K562 (cell line): ENCODE data around the gene DDX23. TPM values are rescaled to one million over a fixed set of nuclear protein-coding genes. Genes with fewer than 3 reads are reported as not detected.

Experiments used
- HDAC2 ChIP-seq: fragments of 450-650 bp; IDR thresholded peaks from 2 replicates; pipeline ENCODE4 v1.6.1; 2016; ENCODE audit warnings: mild to moderate bottlenecking
- NR2C2 ChIP-seq, 2 experiments: fragments of 200-800 bp in 1 of 2; sonication (Bioruptor generic) in 1 of 2; sonication (generic) in 1 of 2; formaldehyde crosslinking in 1 of 2; IDR thresholded peaks; 2 replicates each; pipeline versions ENCODE4 v1.6.1 to v1.8.0; 2016 to 2022; ENCODE audit warnings: mild to moderate bottlenecking in 1 of 2, missing compliant biosample characterization in 1 of 2, missing genetic modification characterization in 1 of 2, missing genetic modification reagents in 1 of 2
- NUFIP1 ChIP-seq: fragments of 450-650 bp; IDR thresholded peaks from 2 replicates; pipeline ENCODE4 v1.6.1; 2018; ENCODE audit not compliant: partially characterized antibody
- PHB2 ChIP-seq: fragments of 450-650 bp; IDR thresholded peaks from 2 replicates; pipeline ENCODE4 v1.6.1; 2017; ENCODE audit warnings: low read depth
- TARDBP ChIP-seq: fragments of 450-650 bp; IDR thresholded peaks from 2 replicates; pipeline ENCODE4 v1.6.1; 2016
- ZBTB40 ChIP-seq, 2 experiments: fragments of 450-650 bp in 1 of 2; sonication (generic) in 1 of 2; formaldehyde crosslinking in 1 of 2; IDR thresholded peaks; 2 replicates each; pipeline versions ENCODE4 v1.7.1 to v1.9.0; 2016 to 2022; ENCODE audit warnings: inconsistent platforms in 1 of 2, mild to moderate bottlenecking in 1 of 2, missing genetic modification reagents in 1 of 2
- ZBTB7A ChIP-seq: IDR thresholded peaks from 2 replicates; pipeline ENCODE4 v1.6.1; 2011; ENCODE audit warnings: low read depth, mild to moderate bottlenecking, low read length, moderate library complexity, borderline replicate concordance; ENCODE audit not compliant: control insufficient read depth
- ZNF354B ChIP-seq: fragments of 250-450 bp; sonication (Bioruptor Pico); IDR thresholded peaks from 2 replicates; pipeline ENCODE4 v1.4.0; 2020
- polyA plus RNA-seq, 8 experiments: library from polyadenylated mRNA; depleted of rRNA in 4 of 8; stranded (reverse) in 5 of 8; unstranded in 3 of 8; fragments of >200 nt; fragmentation: Nextera tagmentation in 2 of 8; fragmentation: Illumina TruSeq in 1 of 8; extraction: Ambion mirVana in 2 of 8; extraction: Trizol in 1 of 8; gene quantifications; 2 replicates each; pipeline versions ENCODE4 v1.2.1 to v1.2.3, GENCODE V29; 2011 to 2014; ENCODE audit warnings: inconsistent platforms in 1 of 8, missing spikeins in 1 of 8
- total RNA-seq, 7 experiments: library from RNA; depleted of rRNA in 6 of 7; stranded (reverse); fragments of >200 nt in 6 of 7; fragmentation: Illumina TruSeq in 2 of 7; extraction: Trizol in 2 of 7; gene quantifications; 2 replicates each; pipeline versions ENCODE4 v1.2.1 to v1.2.3, GENCODE V29; 2011 to 2021; ENCODE audit warnings: low replicate concordance in 1 of 7
- TF ChIP-seq, protein P1 (sequence below), 2 experiments: IDR thresholded peaks; 2 replicates each; pipeline ENCODE4 v1.6.1; 2012; ENCODE audit warnings: improper control_type of control experiment in 2 of 2, low read depth in 2 of 2, low read length in 2 of 2, borderline replicate concordance in 1 of 2
- TF ChIP-seq, protein P2 (sequence below), 2 experiments: IDR thresholded peaks; 2 replicates each; pipeline ENCODE4 v1.6.1; 2011; ENCODE audit warnings: borderline replicate concordance in 1 of 2, control low read depth in 1 of 2, low read depth in 1 of 2, low read length in 1 of 2, mild to moderate bottlenecking in 1 of 2, mixed read lengths in 1 of 2, moderate library complexity in 1 of 2; ENCODE audit not compliant: insufficient read depth in 1 of 2, insufficient read length in 1 of 2, poor library complexity in 1 of 2, severe bottlenecking in 1 of 2; ENCODE audit errors: extremely low read depth in 1 of 2

Gene DDX23
- total and polyA plus RNA-seq, 9 of the 15 experiments (the other 6 are each of a cell fraction or from before 2014, with no cell fraction given) = 32.4 to 138 (median 104) TPM

- 0 out of 2 replicates have a peak, but pooled peaks have one; percentile 13 for TF ChIP-seq ZBTB40 (IDR thresholded peaks at IDR 0.05)
- TF ChIP-seq ZBTB40 (CRISPR knock-in tag; IDR thresholded peaks at IDR 0.05) = no peak
- TF ChIP-seq PHB2 = no peak
- TF ChIP-seq NUFIP1 = no peak
- TF ChIP-seq HDAC2 = no peak
- no peak for TF ChIP-seq NR2C2 (CRISPR knock-in tag; IDR thresholded peaks at IDR 0.05)
- TF ChIP-seq NR2C2 (tag; IDR thresholded peaks at IDR 0.05) = no peak
- TF ChIP-seq, protein P1, sequence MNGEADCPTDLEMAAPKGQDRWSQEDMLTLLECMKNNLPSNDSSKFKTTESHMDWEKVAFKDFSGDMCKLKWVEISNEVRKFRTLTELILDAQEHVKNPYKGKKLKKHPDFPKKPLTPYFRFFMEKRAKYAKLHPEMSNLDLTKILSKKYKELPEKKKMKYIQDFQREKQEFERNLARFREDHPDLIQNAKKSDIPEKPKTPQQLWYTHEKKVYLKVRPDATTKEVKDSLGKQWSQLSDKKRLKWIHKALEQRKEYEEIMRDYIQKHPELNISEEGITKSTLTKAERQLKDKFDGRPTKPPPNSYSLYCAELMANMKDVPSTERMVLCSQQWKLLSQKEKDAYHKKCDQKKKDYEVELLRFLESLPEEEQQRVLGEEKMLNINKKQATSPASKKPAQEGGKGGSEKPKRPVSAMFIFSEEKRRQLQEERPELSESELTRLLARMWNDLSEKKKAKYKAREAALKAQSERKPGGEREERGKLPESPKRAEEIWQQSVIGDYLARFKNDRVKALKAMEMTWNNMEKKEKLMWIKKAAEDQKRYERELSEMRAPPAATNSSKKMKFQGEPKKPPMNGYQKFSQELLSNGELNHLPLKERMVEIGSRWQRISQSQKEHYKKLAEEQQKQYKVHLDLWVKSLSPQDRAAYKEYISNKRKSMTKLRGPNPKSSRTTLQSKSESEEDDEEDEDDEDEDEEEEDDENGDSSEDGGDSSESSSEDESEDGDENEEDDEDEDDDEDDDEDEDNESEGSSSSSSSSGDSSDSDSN (IDR thresholded peaks at IDR 0.05; ENCODE audit: borderline replicate concordance in 1 of 2, low read depth in 2 of 2, low read length in 2 of 2) = no peak
- TF ChIP-seq ZBTB7A = 0 out of 2 replicates have a peak, but pooled peaks have one; percentile 6
- TF ChIP-seq ZNF354B (CRISPR knock-in tag) = no peak
- TF ChIP-seq TARDBP = no peak
- TF ChIP-seq, protein P2, sequence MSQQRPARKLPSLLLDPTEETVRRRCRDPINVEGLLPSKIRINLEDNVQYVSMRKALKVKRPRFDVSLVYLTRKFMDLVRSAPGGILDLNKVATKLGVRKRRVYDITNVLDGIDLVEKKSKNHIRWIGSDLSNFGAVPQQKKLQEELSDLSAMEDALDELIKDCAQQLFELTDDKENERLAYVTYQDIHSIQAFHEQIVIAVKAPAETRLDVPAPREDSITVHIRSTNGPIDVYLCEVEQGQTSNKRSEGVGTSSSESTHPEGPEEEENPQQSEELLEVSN (IDR thresholded peaks at IDR 0.05; ENCODE audit: borderline replicate concordance in 1 of 2, extremely low read depth in 1 of 2, insufficient read depth in 1 of 2, insufficient read length in 1 of 2, low read depth in 1 of 2, low read length in 1 of 2, poor library complexity in 1 of 2, severe bottlenecking in 1 of 2) = peak in 1 of 2 experiments; percentile 5
These were observed 33.8 kb downstream of the DDX23 start, which contains the start of gene CACNB3 (continued) for GRCh38 chr12:48817873-48818830.
